ENCODE measurements around the gene FRMD4A.
"Not testable (repeated sequence)": the region's sequence is repeated elsewhere in the genome, so short reads cannot be mapped to it uniquely, and the experiment has no call there.

The FRMD4A gene

GRCh38 chr10:13732465-13732881 lies 598.3 kb downstream of the FRMD4A start:
- no peak for DNase-seq

GRCh38 chr10:13731799-13732198 lies 598.9 kb downstream of the FRMD4A start:
- DNase-seq = no peak

GRCh38 chr10:13730956-13731355 lies 599.8 kb downstream of the FRMD4A start:
- no peak for DNase-seq

GRCh38 chr10:13730306-13730652 lies 600.4 kb downstream of the FRMD4A start:
- no peak for DNase-seq

GRCh38 chr10:13729586-13730305 lies 601.0 kb downstream of the FRMD4A start:
- DNase-seq = no peak

GRCh38 chr10:13728898-13729535 lies 601.7 kb downstream of the FRMD4A start:
- DNase-seq = no peak

GRCh38 chr10:13725594-13725993 lies 605.1 kb downstream of the FRMD4A start:
- DNase-seq = no peak

GRCh38 chr10:13724484-13724883 lies 606.2 kb downstream of the FRMD4A start:
- peak in 3 of 56 donors; percentile 10 to 14 (median 11) for DNase-seq

- DNase-seq = no peak
Observed at GRCh38 chr10:13722747-13723653, 607.7 kb downstream of the FRMD4A start.

GRCh38 chr10:13721486-13721885 lies 609.2 kb downstream of the FRMD4A start:
- DNase-seq = no peak

- no peak for DNase-seq
Observed at GRCh38 chr10:13720699-13721098, 610.0 kb downstream of the FRMD4A start.

GRCh38 chr10:13719425-13719824 lies 611.3 kb downstream of the FRMD4A start:
- DNase-seq = no peak

- DNase-seq = no peak
Observed at GRCh38 chr10:13718820-13719219, 611.9 kb downstream of the FRMD4A start.

- peak in 29 of 56 donors; percentile 8 to 65 (median 27) for DNase-seq
Observed at GRCh38 chr10:13717936-13718772, 612.6 kb downstream of the FRMD4A start.

- DNase-seq = no peak
Observed at GRCh38 chr10:13717571-13717935, 613.2 kb downstream of the FRMD4A start.

- peak in 7 of 56 donors; percentile 5 to 46 (median 14) for DNase-seq
Observed at GRCh38 chr10:13716081-13717071, 614.3 kb downstream of the FRMD4A start.

GRCh38 chr10:13715596-13715995 lies 615.1 kb downstream of the FRMD4A start:
- DNase-seq = not testable (repeated sequence)

GRCh38 chr10:13715100-13715499 lies 615.6 kb downstream of the FRMD4A start:
- no peak for DNase-seq

GRCh38 chr10:13712837-13713581 lies 617.7 kb downstream of the FRMD4A start:
- DNase-seq = peak in 17 of 56 donors; percentile 3 to 42 (median 23)
